Activated T-cell treated with anti-CD3 and anti-CD28 coated beads, Interleukin-2, amount 50 U/mL, for 24 hours (primary cell): ENCODE data around the gene ZBBX.

Source experiments
- DNase-seq: peaks from one replicate; pipeline ENCODE4 v3.0.0-alpha.2; 2020
- H3K27ac Mint-ChIP-seq: 2 replicates; pipeline ENCODE4 v1.8.0; 2020; ENCODE audit warnings: mild to moderate bottlenecking, mixed read lengths
- H3K27me3 Mint-ChIP-seq: 2 replicates; pipeline ENCODE4 v1.8.0; 2020; ENCODE audit warnings: mixed read lengths
- H3K36me3 Mint-ChIP-seq: 2 replicates; pipeline ENCODE4 v1.8.0; 2020; ENCODE audit warnings: low read depth, mixed read lengths
- H3K4me1 Mint-ChIP-seq: 2 replicates; pipeline ENCODE4 v1.8.0; 2020; ENCODE audit warnings: low read depth, mixed read lengths
- H3K4me3 Mint-ChIP-seq: 2 replicates; pipeline ENCODE4 v1.8.0; 2020; ENCODE audit warnings: mild to moderate bottlenecking, moderate library complexity, mixed read lengths
- H3K9me3 Mint-ChIP-seq: 2 replicates; pipeline ENCODE4 v1.8.0; 2020; ENCODE audit warnings: mixed read lengths

The ZBBX gene

GRCh38 chr3:167350245-167350862 is 29.7 kb downstream of the ZBBX start:
- Mint-ChIP-seq H3K4me1 (no peaks in the 10 kb centered on the region), H3K36me3 (no peaks in the 10 kb centered on the region), H3K27me3 (no peaks in the 10 kb centered on the region), H3K27ac (no peak overlapping the region), H3K4me3 (no peak overlapping the region), H3K9me3 (no peaks in the 10 kb centered on the region)
- DNase-seq, result no peak

GRCh38 chr3:167346171-167346570 is 33.9 kb downstream of the ZBBX start:
- H3K27ac Mint-ChIP-seq, result no peak overlapping the region
- H3K4me1 Mint-ChIP-seq, result no peaks in the 10 kb centered on the region
- H3K9me3 Mint-ChIP-seq, result no peaks in the 10 kb centered on the region
- no peak for DNase-seq
- H3K27me3 Mint-ChIP-seq, result peaks cover 2% of the 10 kb centered on the region
- H3K4me3 Mint-ChIP-seq, result no peak overlapping the region
- no peaks in the 10 kb centered on the region for H3K36me3 Mint-ChIP-seq

- Mint-ChIP-seq H3K27me3 (no peaks in the 10 kb centered on the region), H3K9me3 (no peaks in the 10 kb centered on the region), H3K27ac (no peak overlapping the region), H3K4me1 (no peaks in the 10 kb centered on the region), H3K4me3 (no peak overlapping the region), H3K36me3 (no peaks in the 10 kb centered on the region)
- no peak for DNase-seq
Measured at GRCh38 chr3:167330993-167331785, 48.9 kb downstream of the ZBBX start.

GRCh38 chr3:167323572-167323971 is 56.5 kb downstream of the ZBBX start:
- DNase-seq, result no peak

GRCh38 chr3:167318996-167319615 is 61.0 kb downstream of the ZBBX start:
- Mint-ChIP-seq H3K4me1 (no peaks in the 10 kb centered on the region), H3K27me3 (no peaks in the 10 kb centered on the region), H3K9me3 (no peaks in the 10 kb centered on the region), H3K36me3 (no peaks in the 10 kb centered on the region), H3K4me3 (no peak overlapping the region), H3K27ac (no peak overlapping the region)
- no peak for DNase-seq

More at GRCh38 chr3:167323572-167323971, 56.5 kb downstream of the ZBBX start:
- no peaks in the 10 kb centered on the region for H3K9me3 Mint-ChIP-seq
- no peak overlapping the region for H3K4me3 Mint-ChIP-seq
- no peaks in the 10 kb centered on the region for H3K4me1 Mint-ChIP-seq
- H3K36me3 Mint-ChIP-seq, result no peaks in the 10 kb centered on the region
- H3K27ac Mint-ChIP-seq, result no peak overlapping the region
- no peaks in the 10 kb centered on the region for H3K27me3 Mint-ChIP-seq

- Mint-ChIP-seq H3K9me3 (no peaks in the 10 kb centered on the region), H3K27me3 (no peaks in the 10 kb centered on the region), H3K27ac (no peak overlapping the region), H3K4me3 (no peak overlapping the region), H3K36me3 (no peaks in the 10 kb centered on the region), H3K4me1 (no peaks in the 10 kb centered on the region)
- no peak for DNase-seq
Measured at GRCh38 chr3:167318306-167318705, 61.8 kb downstream of the ZBBX start.

- Mint-ChIP-seq H3K9me3 (peaks cover 3% of the 10 kb centered on the region), H3K4me1 (no peaks in the 10 kb centered on the region), H3K27me3 (no peaks in the 10 kb centered on the region), H3K27ac (no peak overlapping the region), H3K36me3 (no peaks in the 10 kb centered on the region), H3K4me3 (no peak overlapping the region)
- no peak for DNase-seq
Measured at GRCh38 chr3:167306319-167306718, 73.8 kb downstream of the ZBBX start.

- no peak overlapping the region for H3K27ac Mint-ChIP-seq
- H3K9me3 Mint-ChIP-seq, result peaks cover 3% of the 10 kb centered on the region
Measured at GRCh38 chr3:167305340-167305890, 74.7 kb downstream of the ZBBX start.

GRCh38 chr3:167304077-167304476 is 76.0 kb downstream of the ZBBX start:
- Mint-ChIP-seq H3K27ac (no peak overlapping the region), H3K4me1 (no peaks in the 10 kb centered on the region), H3K4me3 (no peak overlapping the region), H3K9me3 (peaks cover 3% of the 10 kb centered on the region), H3K27me3 (no peaks in the 10 kb centered on the region), H3K36me3 (no peaks in the 10 kb centered on the region)
- DNase-seq, result no peak

More at GRCh38 chr3:167305340-167305890, 74.7 kb downstream of the ZBBX start:
- H3K4me3 Mint-ChIP-seq, result no peak overlapping the region
- H3K27me3 Mint-ChIP-seq, result no peaks in the 10 kb centered on the region
- DNase-seq, result no peak
- no peaks in the 10 kb centered on the region for H3K4me1 Mint-ChIP-seq
- H3K36me3 Mint-ChIP-seq, result no peaks in the 10 kb centered on the region

GRCh38 chr3:167302678-167303077 is 77.4 kb downstream of the ZBBX start:
- H3K4me1 Mint-ChIP-seq, result no peaks in the 10 kb centered on the region
- no peak overlapping the region for H3K27ac Mint-ChIP-seq
- no peak for DNase-seq
- peaks cover 3% of the 10 kb centered on the region for H3K9me3 Mint-ChIP-seq
- H3K27me3 Mint-ChIP-seq, result no peaks in the 10 kb centered on the region
- no peak overlapping the region for H3K4me3 Mint-ChIP-seq
- no peaks in the 10 kb centered on the region for H3K36me3 Mint-ChIP-seq

GRCh38 chr3:167300207-167300606 is 79.9 kb downstream of the ZBBX start:
- DNase-seq, result no peak
- Mint-ChIP-seq H3K27me3 (no peaks in the 10 kb centered on the region), H3K36me3 (no peaks in the 10 kb centered on the region), H3K9me3 (no peaks in the 10 kb centered on the region), H3K4me3 (no peak overlapping the region), H3K4me1 (no peaks in the 10 kb centered on the region), H3K27ac (no peak overlapping the region)

- DNase-seq, result no peak
- Mint-ChIP-seq H3K27me3 (no peaks in the 10 kb centered on the region), H3K9me3 (no peaks in the 10 kb centered on the region), H3K27ac (no peak overlapping the region), H3K4me3 (no peak overlapping the region), H3K36me3 (no peaks in the 10 kb centered on the region), H3K4me1 (no peaks in the 10 kb centered on the region)
Measured at GRCh38 chr3:167289435-167289834, 90.7 kb downstream of the ZBBX start.

- H3K9me3 Mint-ChIP-seq, result no peaks in the 10 kb centered on the region
- no peak for DNase-seq
- no peaks in the 10 kb centered on the region for H3K27me3 Mint-ChIP-seq
- H3K36me3 Mint-ChIP-seq, result no peaks in the 10 kb centered on the region
- no peak overlapping the region for H3K27ac Mint-ChIP-seq
- H3K4me3 Mint-ChIP-seq, result no peak overlapping the region
- H3K4me1 Mint-ChIP-seq, result no peaks in the 10 kb centered on the region
Measured at GRCh38 chr3:167288737-167289136, 91.4 kb downstream of the ZBBX start.

- Mint-ChIP-seq H3K27me3 (no peaks in the 10 kb centered on the region), H3K4me3 (no peak overlapping the region), H3K27ac (no peak overlapping the region), H3K36me3 (no peaks in the 10 kb centered on the region), H3K9me3 (no peaks in the 10 kb centered on the region), H3K4me1 (no peaks in the 10 kb centered on the region)
- no peak for DNase-seq
Measured at GRCh38 chr3:167287308-167287707, 92.8 kb downstream of the ZBBX start.
